ENCODE results near the gene AGT.
"Not testable (repeated sequence)": the region's sequence is repeated elsewhere in the genome, so short reads cannot be mapped to it uniquely, and the experiment has no call there.

Gene AGT

GRCh38 chr1:230743899-230744298 lies 30.0 kb upstream of the AGT start:
- no peak for DNase-seq

GRCh38 chr1:230739564-230740290 lies 25.8 kb upstream of the AGT start:
- no peak for DNase-seq

GRCh38 chr1:230737622-230738262 lies 23.8 kb upstream of the AGT start:
- DNase-seq, result no peak

- no peak for DNase-seq
These were observed 21.5 kb upstream of the AGT start for GRCh38 chr1:230735447-230735846.

- no peak for DNase-seq
These were observed 17.1 kb upstream of the AGT start for GRCh38 chr1:230730977-230731376.

GRCh38 chr1:230728710-230729392 lies 14.9 kb upstream of the AGT start:
- DNase-seq, result no peak

- DNase-seq, result no peak
These were observed 11.5 kb upstream of the AGT start for GRCh38 chr1:230725256-230726012.

- not testable (repeated sequence) for DNase-seq
These were observed 8.1 kb upstream of the AGT start for GRCh38 chr1:230721849-230722522.

GRCh38 chr1:230717251-230717650 lies 3.3 kb upstream of the AGT start:
- no peak for DNase-seq

- DNase-seq, result not testable (repeated sequence)
These were observed 2.5 kb upstream of the AGT start for GRCh38 chr1:230716453-230716852.

- no peak for DNase-seq
These were observed 1.6 kb upstream of the AGT start for GRCh38 chr1:230715510-230715909.

- no peak for DNase-seq
These were observed 391 bp downstream of the AGT start for GRCh38 chr1:230713547-230713914.

GRCh38 chr1:230713138-230713537 lies 784 bp downstream of the AGT start:
- no peak for DNase-seq

GRCh38 chr1:230712470-230712942 lies 1.4 kb downstream of the AGT start:
- no peak for DNase-seq

- no peak for DNase-seq
These were observed 2.7 kb downstream of the AGT start for GRCh38 chr1:230711245-230711644.

GRCh38 chr1:230710543-230710904 lies 3.4 kb downstream of the AGT start:
- DNase-seq, result no peak

- no peak for DNase-seq
These were observed 4.0 kb downstream of the AGT start for GRCh38 chr1:230709619-230710542.

GRCh38 chr1:230708631-230709580 lies 5.0 kb downstream of the AGT start:
- no peak for DNase-seq

GRCh38 chr1:230707732-230708630 lies 5.9 kb downstream of the AGT start:
- no peak for DNase-seq
